HepG2 (cell line): ENCODE measurements around the gene RNF208. TPM values are rescaled to one million over a fixed set of nuclear protein-coding genes. Genes with fewer than 3 reads are reported as not detected.
A peak's percentile ranks its signal among the peaks of the same experiment; 100 is the strongest.

Experiments
- ATF7-NPFF ChIP-seq: sonication (generic); formaldehyde crosslinking; IDR thresholded peaks from 2 replicates; pipeline ENCODE4 v1.8.1; 2023; ENCODE audit warnings: mild to moderate bottlenecking, low read depth, missing genetic modification reagents, moderate library complexity
- ATM ChIP-seq: fragments of 450-650 bp; IDR thresholded peaks from 2 replicates; pipeline ENCODE4 v1.7.1; 2017; ENCODE audit warnings: mild to moderate bottlenecking, borderline replicate concordance
- GMEB1 ChIP-seq: sonication (generic); formaldehyde crosslinking; IDR thresholded peaks from 2 replicates; pipeline ENCODE4 v1.5.1; 2020; ENCODE audit warnings: missing genetic modification reagents, mild to moderate bottlenecking, borderline replicate concordance
- HNRNPH1 ChIP-seq: fragments of 200-400 bp; formaldehyde crosslinking; optimal IDR thresholded peaks from 2 replicates; pipeline ENCODE3; 2017; ENCODE audit warnings: mild to moderate bottlenecking, low read depth, low read length
- IKZF1 ChIP-seq: fragments of 450-650 bp; IDR thresholded peaks from 2 replicates; pipeline ENCODE4 v1.7.1; 2016
- MIER2 ChIP-seq: IDR thresholded peaks from 2 replicates; pipeline ENCODE4 v1.6.1; 2016; ENCODE audit warnings: missing biosample characterization, missing genetic modification reagents
- SETDB1 ChIP-seq: sonication (generic); formaldehyde crosslinking; IDR thresholded peaks from 2 replicates; pipeline ENCODE4 v1.5.1; 2020; ENCODE audit warnings: missing genetic modification reagents, mild to moderate bottlenecking, borderline replicate concordance
- YY1 ChIP-seq: IDR thresholded peaks from 2 replicates; pipeline ENCODE4 v1.6.1; 2011; ENCODE audit warnings: low read length, low read depth, moderate library complexity, mild to moderate bottlenecking; ENCODE audit not compliant: insufficient read depth, insufficient replicate concordance
- ZEB1 ChIP-seq: IDR thresholded peaks from 2 replicates; pipeline ENCODE4 v1.6.1; 2012; ENCODE audit warnings: mild to moderate bottlenecking, low read depth, inconsistent platforms; ENCODE audit not compliant: insufficient replicate concordance
- ZFAT ChIP-seq: sonication (generic); formaldehyde crosslinking; conservative IDR thresholded peaks from 2 replicates; pipeline ENCODE4 v1.8.1; 2023; ENCODE audit warnings: missing genetic modification reagents, inconsistent platforms
- ZFP36L2 ChIP-seq: sonication (generic); formaldehyde crosslinking; IDR thresholded peaks from 2 replicates; pipeline ENCODE4 v1.4.0; 2020; ENCODE audit warnings: missing genetic modification reagents
- ZNF567 ChIP-seq: sonication (generic); formaldehyde crosslinking; IDR thresholded peaks from 2 replicates; pipeline ENCODE4 v1.8.1; 2023; ENCODE audit warnings: mild to moderate bottlenecking, missing genetic modification reagents, borderline replicate concordance
- ZNF766 ChIP-seq: sonication (generic); formaldehyde crosslinking; IDR thresholded peaks from 2 replicates; pipeline ENCODE4 v1.5.0; 2020; ENCODE audit warnings: missing genetic modification reagents, borderline replicate concordance
- ZSCAN29 ChIP-seq: sonication (generic); formaldehyde crosslinking; conservative IDR thresholded peaks from 2 replicates; pipeline ENCODE4 v1.4.0; 2020; ENCODE audit warnings: mild to moderate bottlenecking, missing genetic modification reagents
- polyA plus RNA-seq, 8 experiments: library from polyadenylated mRNA; depleted of rRNA in 3 of 8; stranded (reverse) in 7 of 8; unstranded in 1 of 8; fragments of >200 nt; fragmentation: Illumina TruSeq in 4 of 8; extraction: Trizol in 4 of 8; gene quantifications; 2 replicates each; pipeline versions ENCODE4 v1.2.1 to v1.2.3, GENCODE V29; 2011 to 2016; ENCODE audit warnings: low read depth in 4 of 8, missing spikeins in 1 of 8, mixed read lengths in 1 of 8; ENCODE audit not compliant: insufficient read depth in 1 of 8
- total RNA-seq, 5 experiments: library from RNA; depleted of rRNA; stranded (reverse); fragments of >200 nt; fragmentation: Illumina TruSeq; extraction: Trizol; gene quantifications; 2 replicates each; pipeline ENCODE4 v1.2.3, GENCODE V29; 2016; ENCODE audit warnings: low read depth in 1 of 5
- TF ChIP-seq, protein P1 (sequence below): sonication (generic); formaldehyde crosslinking; conservative IDR thresholded peaks from 2 replicates; pipeline ENCODE4 v1.4.0; 2020; ENCODE audit warnings: missing genetic modification reagents
- TF ChIP-seq, protein P2 (sequence below): conservative IDR thresholded peaks from 2 replicates; pipeline ENCODE4 v1.6.1; 2018; ENCODE audit warnings: missing genetic modification reagents
- TF ChIP-seq, protein P3 (sequence below): sonication (generic); formaldehyde crosslinking; IDR thresholded peaks from 2 replicates; pipeline ENCODE4 v1.8.0; 2022; ENCODE audit warnings: mild to moderate bottlenecking, missing genetic modification reagents, moderate library complexity
- TF ChIP-seq, protein P4 (sequence below): sonication (generic); formaldehyde crosslinking; IDR thresholded peaks from 2 replicates; pipeline ENCODE4 v1.4.0; 2020; ENCODE audit warnings: mild to moderate bottlenecking, missing genetic modification reagents
- TF ChIP-seq, protein P5 (sequence below): sonication (generic); formaldehyde crosslinking; IDR thresholded peaks from 2 replicates; pipeline ENCODE4 v1.4.0; 2020; ENCODE audit warnings: low read depth, missing genetic modification reagents

RNF208 gene
- total and polyA plus RNA-seq, 2 of the 13 experiments (the other 11 are each of a cell fraction or from before 2014, with no cell fraction given) = 1.6 to 2.1 TPM

DNA sequence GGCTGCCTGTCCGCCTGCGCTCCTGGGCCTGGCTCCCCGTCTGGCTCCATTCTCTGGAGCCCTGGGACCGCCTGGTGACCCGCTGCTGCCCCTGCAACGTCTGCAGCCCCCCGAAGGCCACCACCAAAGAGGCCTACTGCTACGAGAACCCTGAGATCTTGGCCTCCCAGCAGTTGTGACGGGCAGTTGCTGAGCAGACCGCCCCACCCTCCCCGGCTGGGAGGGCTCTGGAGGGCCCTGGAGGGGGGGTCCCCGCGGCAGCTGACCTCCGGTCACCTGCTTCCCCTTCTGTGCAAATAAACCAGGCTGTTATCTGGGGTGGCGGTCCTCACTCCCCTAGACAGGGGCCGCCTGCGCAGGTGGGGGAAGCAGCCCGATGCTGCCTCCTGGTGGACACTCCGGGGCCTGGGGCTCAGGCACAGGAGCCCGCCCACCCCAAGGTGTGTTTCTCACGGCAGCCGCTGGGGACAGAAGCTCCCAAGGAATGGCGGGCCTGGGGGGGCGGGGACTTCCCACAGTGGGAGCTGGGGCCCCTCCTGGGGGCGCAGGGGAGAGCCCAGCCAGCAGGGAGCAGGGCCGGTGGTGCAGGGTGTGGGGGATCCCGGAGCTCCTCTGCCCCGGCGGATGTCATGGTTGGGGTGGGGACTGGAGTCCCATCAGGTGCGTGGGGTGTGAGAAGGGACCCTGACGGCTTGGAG is 14.3 kb upstream of the RNF208 start (continued):
- TF ChIP-seq, protein P1, sequence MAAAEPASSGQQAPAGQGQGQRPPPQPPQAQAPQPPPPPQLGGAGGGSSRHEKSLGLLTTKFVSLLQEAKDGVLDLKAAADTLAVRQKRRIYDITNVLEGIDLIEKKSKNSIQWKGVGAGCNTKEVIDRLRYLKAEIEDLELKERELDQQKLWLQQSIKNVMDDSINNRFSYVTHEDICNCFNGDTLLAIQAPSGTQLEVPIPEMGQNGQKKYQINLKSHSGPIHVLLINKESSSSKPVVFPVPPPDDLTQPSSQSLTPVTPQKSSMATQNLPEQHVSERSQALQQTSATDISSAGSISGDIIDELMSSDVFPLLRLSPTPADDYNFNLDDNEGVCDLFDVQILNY = no peak
- TF ChIP-seq ATM = no peak
- TF ChIP-seq, protein P2, sequence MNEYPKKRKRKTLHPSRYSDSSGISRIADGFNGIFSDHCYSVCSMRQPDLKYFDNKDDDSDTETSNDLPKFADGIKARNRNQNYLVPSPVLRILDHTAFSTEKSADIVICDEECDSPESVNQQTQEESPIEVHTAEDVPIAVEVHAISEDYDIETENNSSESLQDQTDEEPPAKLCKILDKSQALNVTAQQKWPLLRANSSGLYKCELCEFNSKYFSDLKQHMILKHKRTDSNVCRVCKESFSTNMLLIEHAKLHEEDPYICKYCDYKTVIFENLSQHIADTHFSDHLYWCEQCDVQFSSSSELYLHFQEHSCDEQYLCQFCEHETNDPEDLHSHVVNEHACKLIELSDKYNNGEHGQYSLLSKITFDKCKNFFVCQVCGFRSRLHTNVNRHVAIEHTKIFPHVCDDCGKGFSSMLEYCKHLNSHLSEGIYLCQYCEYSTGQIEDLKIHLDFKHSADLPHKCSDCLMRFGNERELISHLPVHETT (CRISPR knock-in tag) = no peak
- TF ChIP-seq ZEB1 = no peak
- peak; percentile 93; the same call in 1 of the 2 replicates for TF ChIP-seq ZNF766 (CRISPR knock-in tag)
- TF ChIP-seq ATF7-NPFF = no peak; the same call in 1 of the 2 replicates
- TF ChIP-seq MIER2 (CRISPR knock-in tag) = peak; percentile 78
- no peak; the same call in 1 of the 2 replicates for TF ChIP-seq ZNF567 (CRISPR knock-in tag)
- TF ChIP-seq HNRNPH1 = no peak
- peak; percentile 68; the same call in 1 of the 2 replicates for TF ChIP-seq GMEB1 (CRISPR knock-in tag)
- TF ChIP-seq ZSCAN29 (CRISPR knock-in tag) = no peak
- no peak for TF ChIP-seq ZFP36L2
- TF ChIP-seq YY1 = peak; percentile 89
- TF ChIP-seq, protein P3, sequence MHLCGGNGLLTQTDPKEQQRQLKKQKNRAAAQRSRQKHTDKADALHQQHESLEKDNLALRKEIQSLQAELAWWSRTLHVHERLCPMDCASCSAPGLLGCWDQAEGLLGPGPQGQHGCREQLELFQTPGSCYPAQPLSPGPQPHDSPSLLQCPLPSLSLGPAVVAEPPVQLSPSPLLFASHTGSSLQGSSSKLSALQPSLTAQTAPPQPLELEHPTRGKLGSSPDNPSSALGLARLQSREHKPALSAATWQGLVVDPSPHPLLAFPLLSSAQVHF = no peak; the same call in 1 of the 2 replicates
- TF ChIP-seq, protein P4, sequence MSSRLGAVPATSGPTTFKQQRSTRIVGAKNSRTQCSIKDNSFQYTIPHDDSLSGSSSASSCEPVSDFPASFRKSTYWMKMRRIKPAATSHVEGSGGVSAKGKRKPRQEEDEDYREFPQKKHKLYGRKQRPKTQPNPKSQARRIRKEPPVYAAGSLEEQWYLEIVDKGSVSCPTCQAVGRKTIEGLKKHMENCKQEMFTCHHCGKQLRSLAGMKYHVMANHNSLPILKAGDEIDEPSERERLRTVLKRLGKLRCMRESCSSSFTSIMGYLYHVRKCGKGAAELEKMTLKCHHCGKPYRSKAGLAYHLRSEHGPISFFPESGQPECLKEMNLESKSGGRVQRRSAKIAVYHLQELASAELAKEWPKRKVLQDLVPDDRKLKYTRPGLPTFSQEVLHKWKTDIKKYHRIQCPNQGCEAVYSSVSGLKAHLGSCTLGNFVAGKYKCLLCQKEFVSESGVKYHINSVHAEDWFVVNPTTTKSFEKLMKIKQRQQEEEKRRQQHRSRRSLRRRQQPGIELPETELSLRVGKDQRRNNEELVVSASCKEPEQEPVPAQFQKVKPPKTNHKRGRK (CRISPR knock-in tag) = no peak
- TF ChIP-seq ZFAT (CRISPR knock-in tag) = no peak
- TF ChIP-seq SETDB1 (CRISPR knock-in tag) = no peak
- no peak for TF ChIP-seq IKZF1
- TF ChIP-seq, protein P5, sequence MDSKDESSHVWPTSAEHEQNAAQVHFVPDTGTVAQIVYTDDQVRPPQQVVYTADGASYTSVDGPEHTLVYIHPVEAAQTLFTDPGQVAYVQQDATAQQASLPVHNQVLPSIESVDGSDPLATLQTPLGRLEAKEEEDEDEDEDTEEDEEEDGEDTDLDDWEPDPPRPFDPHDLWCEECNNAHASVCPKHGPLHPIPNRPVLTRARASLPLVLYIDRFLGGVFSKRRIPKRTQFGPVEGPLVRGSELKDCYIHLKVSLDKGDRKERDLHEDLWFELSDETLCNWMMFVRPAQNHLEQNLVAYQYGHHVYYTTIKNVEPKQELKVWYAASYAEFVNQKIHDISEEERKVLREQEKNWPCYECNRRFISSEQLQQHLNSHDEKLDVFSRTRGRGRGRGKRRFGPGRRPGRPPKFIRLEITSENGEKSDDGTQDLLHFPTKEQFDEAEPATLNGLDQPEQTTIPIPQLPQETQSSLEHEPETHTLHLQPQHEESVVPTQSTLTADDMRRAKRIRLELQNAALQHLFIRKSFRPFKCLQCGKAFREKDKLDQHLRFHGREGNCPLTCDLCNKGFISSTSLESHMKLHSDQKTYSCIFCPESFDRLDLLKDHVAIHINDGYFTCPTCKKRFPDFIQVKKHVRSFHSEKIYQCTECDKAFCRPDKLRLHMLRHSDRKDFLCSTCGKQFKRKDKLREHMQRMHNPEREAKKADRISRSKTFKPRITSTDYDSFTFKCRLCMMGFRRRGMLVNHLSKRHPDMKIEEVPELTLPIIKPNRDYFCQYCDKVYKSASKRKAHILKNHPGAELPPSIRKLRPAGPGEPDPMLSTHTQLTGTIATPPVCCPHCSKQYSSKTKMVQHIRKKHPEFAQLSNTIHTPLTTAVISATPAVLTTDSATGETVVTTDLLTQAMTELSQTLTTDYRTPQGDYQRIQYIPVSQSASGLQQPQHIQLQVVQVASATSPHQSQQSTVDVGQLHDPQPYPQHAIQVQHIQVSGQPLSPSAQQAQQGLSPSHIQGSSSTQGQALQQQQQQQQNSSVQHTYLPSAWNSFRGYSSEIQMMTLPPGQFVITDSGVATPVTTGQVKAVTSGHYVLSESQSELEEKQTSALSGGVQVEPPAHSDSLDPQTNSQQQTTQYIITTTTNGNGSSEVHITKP = no peak
